Measurements from ENCODE around the gene GOSR1. TPM values are rescaled to one million over a fixed set of nuclear protein-coding genes. Genes with fewer than 3 reads are reported as not detected.
"Not testable (repeated sequence)": the region's sequence is repeated elsewhere in the genome, so short reads cannot be mapped to it uniquely, and the experiment has no call there.

Gene GOSR1
- total RNA-seq, 5 donors from 2014 or later (not counting 1 experiment from before 2014, with no cell fraction given) = 47.7 to 56.3 (median 49.6) TPM

- H3K4me1 Mint-ChIP-seq = peaks cover 0 to 3% (median 0%) of the 10 kb centered on the region in 3 donors
- H3K27ac Mint-ChIP-seq = no peak overlapping the region
Measured at GRCh38 chr17:30559656-30560055, 82.4 kb downstream of the GOSR1 start.

DNA sequence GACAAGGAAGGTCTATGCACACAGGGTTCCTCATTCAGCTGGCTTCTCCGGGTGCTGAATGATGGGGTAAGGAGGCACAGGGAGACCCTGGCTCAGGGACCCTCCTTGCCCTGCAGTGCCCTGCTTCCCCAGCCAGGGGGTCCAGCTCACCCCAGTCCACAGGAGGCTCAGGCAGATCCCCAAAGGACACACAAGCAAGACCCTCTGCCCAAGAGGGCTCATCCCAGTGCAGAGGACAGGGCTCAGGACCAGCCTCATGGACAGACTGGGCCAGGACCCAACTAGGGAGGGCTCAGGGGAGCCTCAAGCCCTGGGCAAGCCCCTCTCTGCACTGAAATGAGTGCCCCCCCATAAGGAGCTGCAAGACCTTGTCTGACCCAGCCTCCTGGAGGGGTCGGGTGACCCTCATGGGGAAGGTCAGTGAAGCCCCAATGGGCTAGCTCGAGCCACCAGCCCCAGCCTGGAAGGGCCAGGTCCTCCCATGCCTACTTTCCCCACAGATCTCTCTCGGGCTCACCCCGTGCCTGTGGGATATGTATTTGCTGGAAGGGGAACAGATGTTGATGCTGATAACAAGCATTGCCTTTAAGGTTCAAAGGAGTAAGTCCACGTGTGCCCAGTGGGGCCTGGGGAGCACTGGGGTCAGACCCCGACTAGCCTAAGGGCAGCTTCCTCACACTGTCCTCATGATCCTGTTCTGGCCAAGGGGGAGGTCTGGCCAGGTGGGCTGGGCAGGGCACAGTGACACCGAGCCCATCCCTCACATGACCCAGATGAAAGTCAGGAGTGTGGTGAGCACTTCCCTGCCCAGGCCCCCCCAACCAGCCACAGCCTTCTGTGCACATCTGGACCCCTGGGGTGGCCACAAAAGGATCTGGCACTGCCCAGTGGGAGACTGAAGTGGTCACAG lies 83.2 kb downstream of the GOSR1 start:
- CTCF ChIA-PET; H3K4me3 ChIP-seq (ENCODE audit: control insufficient read depth in 1 of 2, extremely low read depth in 1 of 2, low read length in 1 of 2); H3K4me3 Mint-ChIP-seq; H3K9me3 ChIP-seq; H3K4me1 ChIP-seq (ENCODE audit: control insufficient read depth in 1 of 2, extremely low read depth in 1 of 2, insufficient read depth in 2 of 2, low read length in 2 of 2); H3K27me3 Mint-ChIP-seq; H3K4me1 Mint-ChIP-seq; H3K27ac ChIP-seq (ENCODE audit: low read length); H3K9me3 Mint-ChIP-seq; H3K36me3 Mint-ChIP-seq; H3K36me3 ChIP-seq (ENCODE audit: control insufficient read depth in 2 of 2, extremely low read depth in 1 of 2, insufficient read depth in 1 of 2, low read length in 1 of 2); POLR2A ChIA-PET; ATAC-seq (replicated peaks in 1 of 4); H3K27ac Mint-ChIP-seq: not testable (repeated sequence)
- H3K27me3 ChIP-seq (replicated peaks in 1 of 2; ENCODE audit: control insufficient read depth in 2 of 2, extremely low read depth in 1 of 2, insufficient read depth in 2 of 2, low read length in 1 of 2) = peaks cover 0 to 22% of the 10 kb centered on the region in 2 experiments
- DNase-seq = peak in 2 of 35 experiments; percentile 4 to 8
- 57% methylated on average over 5 of the region's 8 CpGs for WGBS (ENCODE audit: insufficient coverage)

More at GRCh38 chr17:30559656-30560055, 82.4 kb downstream of the GOSR1 start:
- no peak for ATAC-seq (replicated peaks in 1 of 4)
- no peak overlapping the region for H3K27ac ChIP-seq (ENCODE audit: low read length)
- Mint-ChIP-seq H3K36me3 (no peaks in the 10 kb centered on the region), H3K9me3 (no peaks in the 10 kb centered on the region), H3K27me3 (no peaks in the 10 kb centered on the region), H3K4me3 (no peak overlapping the region)
- CTCF ChIA-PET = no interaction called here
- H3K4me1 ChIP-seq (ENCODE audit: control insufficient read depth in 1 of 2, extremely low read depth in 1 of 2, insufficient read depth in 2 of 2, low read length in 2 of 2) = no peaks in the 10 kb centered on the region
- DNase-seq = peak in 2 of 35 experiments; percentile 4 to 6
- H3K4me3 ChIP-seq (ENCODE audit: control insufficient read depth in 1 of 2, extremely low read depth in 1 of 2, low read length in 1 of 2) = no peak overlapping the region
- 78% methylated on average over 7 of the region's 7 CpGs for WGBS (ENCODE audit: insufficient coverage)
- peaks cover 0 to 19% of the 10 kb centered on the region in 2 experiments for H3K27me3 ChIP-seq (replicated peaks in 1 of 2; ENCODE audit: control insufficient read depth in 2 of 2, extremely low read depth in 1 of 2, insufficient read depth in 2 of 2, low read length in 1 of 2)
- no peaks in the 10 kb centered on the region for H3K9me3 ChIP-seq
- H3K36me3 ChIP-seq (ENCODE audit: control insufficient read depth in 2 of 2, extremely low read depth in 1 of 2, insufficient read depth in 1 of 2, low read length in 1 of 2) = no peaks in the 10 kb centered on the region
- POLR2A ChIA-PET = no interaction called here

GRCh38 chr17:30561766-30562165 lies 84.6 kb downstream of the GOSR1 start:
- H3K9me3 ChIP-seq; H3K9me3 Mint-ChIP-seq; H3K27me3 Mint-ChIP-seq; H3K4me3 ChIP-seq (ENCODE audit: control insufficient read depth in 1 of 2, extremely low read depth in 1 of 2, low read length in 1 of 2); H3K27ac ChIP-seq (ENCODE audit: low read length); H3K27ac Mint-ChIP-seq; DNase-seq; H3K36me3 Mint-ChIP-seq; CTCF ChIA-PET; ATAC-seq (replicated peaks in 1 of 4); H3K36me3 ChIP-seq (ENCODE audit: control insufficient read depth in 2 of 2, extremely low read depth in 1 of 2, insufficient read depth in 1 of 2, low read length in 1 of 2); H3K4me3 Mint-ChIP-seq; H3K4me1 ChIP-seq (ENCODE audit: control insufficient read depth in 1 of 2, extremely low read depth in 1 of 2, insufficient read depth in 2 of 2, low read length in 2 of 2); POLR2A ChIA-PET; H3K4me1 Mint-ChIP-seq: not testable (repeated sequence)
- peaks cover 0 to 24% of the 10 kb centered on the region in 2 experiments for H3K27me3 ChIP-seq (replicated peaks in 1 of 2; ENCODE audit: control insufficient read depth in 2 of 2, extremely low read depth in 1 of 2, insufficient read depth in 2 of 2, low read length in 1 of 2)
- WGBS (ENCODE audit: insufficient coverage) = no CpG with 5 or more reads among the region's 1 CpG

DNA sequence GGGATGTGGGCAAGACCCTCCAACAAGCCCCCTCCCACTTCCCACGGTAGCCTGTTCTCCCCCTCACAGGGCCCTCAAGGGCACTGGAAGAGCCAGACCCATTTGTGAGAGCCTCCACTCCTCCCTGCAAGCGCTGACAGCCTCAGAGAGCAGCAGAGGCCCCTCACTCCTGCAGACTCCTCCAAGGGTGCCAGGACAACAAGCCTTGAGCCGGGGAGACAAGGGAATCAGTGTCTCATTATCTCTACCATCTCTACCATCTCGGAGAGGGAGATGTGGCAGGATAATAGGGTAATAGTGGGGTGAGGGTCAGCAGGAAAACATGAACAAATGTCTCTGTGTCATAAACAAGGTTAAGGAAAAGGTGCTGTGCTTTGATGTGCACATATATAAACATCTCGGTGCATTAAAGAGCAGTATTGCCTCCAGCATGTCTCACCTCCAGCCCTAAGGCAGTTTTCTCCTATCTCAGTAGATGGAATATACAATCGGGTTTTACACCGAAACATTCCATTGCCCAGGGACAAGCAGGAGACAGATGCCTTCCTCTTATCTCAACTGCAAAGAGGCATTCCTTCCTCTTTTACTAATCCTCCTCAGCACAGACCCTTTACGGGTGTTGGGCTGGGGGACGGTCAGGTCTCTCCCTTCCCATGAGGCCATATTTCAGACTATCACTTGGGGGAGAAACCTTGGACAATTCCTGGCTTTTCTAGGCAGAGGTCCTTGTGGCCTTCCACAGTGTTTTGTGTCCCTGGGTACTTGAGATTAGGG lies 86.1 kb downstream of the GOSR1 start:
- ATAC-seq (replicated peaks in 1 of 4); H3K4me1 Mint-ChIP-seq; H3K27ac Mint-ChIP-seq; H3K27me3 Mint-ChIP-seq; H3K9me3 ChIP-seq; H3K27ac ChIP-seq (ENCODE audit: low read length); H3K36me3 Mint-ChIP-seq; H3K9me3 Mint-ChIP-seq; H3K4me3 ChIP-seq (ENCODE audit: control insufficient read depth in 1 of 2, extremely low read depth in 1 of 2, low read length in 1 of 2); H3K4me1 ChIP-seq (ENCODE audit: control insufficient read depth in 1 of 2, extremely low read depth in 1 of 2, insufficient read depth in 2 of 2, low read length in 2 of 2); H3K36me3 ChIP-seq (ENCODE audit: control insufficient read depth in 2 of 2, extremely low read depth in 1 of 2, insufficient read depth in 1 of 2, low read length in 1 of 2); CTCF ChIA-PET; H3K4me3 Mint-ChIP-seq; POLR2A ChIA-PET: not testable (repeated sequence)
- peak in 1 of 35 experiments; percentile 0 for DNase-seq
- 60% methylated on average over 1 of the region's 9 CpGs for WGBS (ENCODE audit: insufficient coverage)
- peaks cover 0 to 28% of the 10 kb centered on the region in 2 experiments for H3K27me3 ChIP-seq (replicated peaks in 1 of 2; ENCODE audit: control insufficient read depth in 2 of 2, extremely low read depth in 1 of 2, insufficient read depth in 2 of 2, low read length in 1 of 2)

- H3K36me3 ChIP-seq (ENCODE audit: control insufficient read depth in 2 of 2, extremely low read depth in 1 of 2, insufficient read depth in 1 of 2, low read length in 1 of 2); ATAC-seq (replicated peaks in 1 of 4); H3K4me1 ChIP-seq (ENCODE audit: control insufficient read depth in 1 of 2, extremely low read depth in 1 of 2, insufficient read depth in 2 of 2, low read length in 2 of 2); POLR2A ChIA-PET; H3K27ac ChIP-seq (ENCODE audit: low read length); H3K4me3 Mint-ChIP-seq; H3K9me3 ChIP-seq; H3K4me3 ChIP-seq (ENCODE audit: control insufficient read depth in 1 of 2, extremely low read depth in 1 of 2, low read length in 1 of 2); H3K36me3 Mint-ChIP-seq; H3K9me3 Mint-ChIP-seq; H3K27me3 Mint-ChIP-seq; H3K4me1 Mint-ChIP-seq; H3K27ac Mint-ChIP-seq; CTCF ChIA-PET; DNase-seq: not testable (repeated sequence)
- peaks cover 0 to 28% of the 10 kb centered on the region in 2 experiments for H3K27me3 ChIP-seq (replicated peaks in 1 of 2; ENCODE audit: control insufficient read depth in 2 of 2, extremely low read depth in 1 of 2, insufficient read depth in 2 of 2, low read length in 1 of 2)
- WGBS (ENCODE audit: insufficient coverage) = 22% methylated on average over 1 of the region's 7 CpGs
Measured at GRCh38 chr17:30563905-30564390, 86.7 kb downstream of the GOSR1 start.

GRCh38 chr17:30564422-30565072 lies 87.3 kb downstream of the GOSR1 start:
- not testable (repeated sequence) for DNase-seq; H3K36me3 Mint-ChIP-seq; H3K9me3 Mint-ChIP-seq; H3K4me1 ChIP-seq (ENCODE audit: control insufficient read depth in 1 of 2, extremely low read depth in 1 of 2, insufficient read depth in 2 of 2, low read length in 2 of 2); H3K4me1 Mint-ChIP-seq; H3K4me3 Mint-ChIP-seq; H3K36me3 ChIP-seq (ENCODE audit: control insufficient read depth in 2 of 2, extremely low read depth in 1 of 2, insufficient read depth in 1 of 2, low read length in 1 of 2); H3K4me3 ChIP-seq (ENCODE audit: control insufficient read depth in 1 of 2, extremely low read depth in 1 of 2, low read length in 1 of 2); ATAC-seq (replicated peaks in 1 of 4); H3K27ac ChIP-seq (ENCODE audit: low read length); H3K27me3 Mint-ChIP-seq; H3K27ac Mint-ChIP-seq; H3K9me3 ChIP-seq
- H3K27me3 ChIP-seq (replicated peaks in 1 of 2; ENCODE audit: control insufficient read depth in 2 of 2, extremely low read depth in 1 of 2, insufficient read depth in 2 of 2, low read length in 1 of 2) = peaks cover 0 to 28% of the 10 kb centered on the region in 2 experiments
- ChIA-PET POLR2A (interaction anchor here in 1 of 2 donors (0.6 kb wide), 1 partner anchor 881 kb away, joined by 6 read pairs; no protein-coding TSS in a partner anchor), CTCF (interaction anchor here in 1 of 2 donors (0.6 kb wide), 1 partner anchor 24 kb away, joined by 3 read pairs; no protein-coding TSS in a partner anchor)
- 56% methylated on average over 8 of the region's 13 CpGs for WGBS (ENCODE audit: insufficient coverage)
